ENCODE data around the gene PNRC2. TPM values are rescaled to one million over a fixed set of nuclear protein-coding genes. Genes with fewer than 3 reads are reported as not detected.

The PNRC2 gene
- total and polyA plus RNA-seq, 2 donors (not counting 1 experiment from before 2014, with no cell fraction given) = 84.4 to 96.6 TPM

GRCh38 chr1:23967871-23968270 is 8.2 kb downstream of the PNRC2 start:
- Histone ChIP-seq H3K27me3 (ENCODE audit: control insufficient read depth, insufficient read depth, low read length) (no peaks in the 10 kb centered on the region), H4K20me1 (ENCODE audit: control insufficient read depth, extremely low read depth, insufficient read depth, low read length) (no peaks in the 10 kb centered on the region), H2AFZ (ENCODE audit: low read length) (no peak overlapping the region), H3K27ac (ENCODE audit: insufficient read depth, low read length) (no peak overlapping the region), H3K4me3 (replicated peaks in 1 of 4; ENCODE audit: control extremely low read depth in 1 of 4, insufficient read depth in 1 of 4, low read depth in 3 of 4, low read length in 4 of 4) (no peak overlapping the region), H3K4me1 (ENCODE audit: control insufficient read depth, extremely low read depth, insufficient read depth, low read length) (peaks cover 2% of the 10 kb centered on the region), H3K9me3 (ENCODE audit: control insufficient read depth, insufficient read depth, low read depth, low read length) (no peaks in the 10 kb centered on the region), H3K36me3 (ENCODE audit: control insufficient read depth, insufficient read depth, low read length) (no peaks in the 10 kb centered on the region), H3K79me2 (ENCODE audit: control insufficient read depth, insufficient read depth, low read length) (peaks cover 27% of the 10 kb centered on the region), H3K4me2 (ENCODE audit: extremely low read depth, insufficient read depth, low read length) (no peak overlapping the region), H3K9ac (ENCODE audit: insufficient read depth, low read length) (no peak overlapping the region)
- TF ChIP-seq CTCF (conservative IDR thresholded peaks at IDR 0.05 in 1 of 2, IDR thresholded peaks at IDR 0.05 in 1 of 2; ENCODE audit: low read depth in 1 of 2, low read length in 2 of 2) = no peak
- no peak for TF ChIP-seq EZH2 (IDR thresholded peaks at IDR 0.05; ENCODE audit: low read length, missing control alignments)
- no peak for DNase-seq (ENCODE audit: low read depth in 2 of 2)

GRCh38 chr1:23977187-23977853 is 17.7 kb downstream of the PNRC2 start:
- Histone ChIP-seq H3K9ac (ENCODE audit: insufficient read depth, low read length) (no peak overlapping the region), H3K4me3 (replicated peaks in 1 of 4; ENCODE audit: control extremely low read depth in 1 of 4, insufficient read depth in 1 of 4, low read depth in 3 of 4, low read length in 4 of 4) (peak overlapping the region in 3 of 4 experiments; percentile 95 to 99 (median 96)), H4K20me1 (ENCODE audit: control insufficient read depth, extremely low read depth, insufficient read depth, low read length) (peaks cover 3% of the 10 kb centered on the region), H3K79me2 (ENCODE audit: control insufficient read depth, insufficient read depth, low read length) (peaks cover 76% of the 10 kb centered on the region), H2AFZ (ENCODE audit: low read length) (no peak overlapping the region), H3K27ac (ENCODE audit: insufficient read depth, low read length) (peak overlapping the region; percentile 5), H3K4me2 (ENCODE audit: extremely low read depth, insufficient read depth, low read length) (peak overlapping the region; percentile 83), H3K9me3 (ENCODE audit: control insufficient read depth, insufficient read depth, low read depth, low read length) (no peaks in the 10 kb centered on the region), H3K27me3 (ENCODE audit: control insufficient read depth, insufficient read depth, low read length) (no peaks in the 10 kb centered on the region), H3K4me1 (ENCODE audit: control insufficient read depth, extremely low read depth, insufficient read depth, low read length) (peaks cover 11% of the 10 kb centered on the region), H3K36me3 (ENCODE audit: control insufficient read depth, insufficient read depth, low read length) (no peaks in the 10 kb centered on the region)
- DNase-seq (ENCODE audit: low read depth in 2 of 2) = no peak
- no peak for TF ChIP-seq CTCF (conservative IDR thresholded peaks at IDR 0.05 in 1 of 2, IDR thresholded peaks at IDR 0.05 in 1 of 2; ENCODE audit: low read depth in 1 of 2, low read length in 2 of 2)
- TF ChIP-seq EZH2 (IDR thresholded peaks at IDR 0.05; ENCODE audit: low read length, missing control alignments) = no peak

DNA sequence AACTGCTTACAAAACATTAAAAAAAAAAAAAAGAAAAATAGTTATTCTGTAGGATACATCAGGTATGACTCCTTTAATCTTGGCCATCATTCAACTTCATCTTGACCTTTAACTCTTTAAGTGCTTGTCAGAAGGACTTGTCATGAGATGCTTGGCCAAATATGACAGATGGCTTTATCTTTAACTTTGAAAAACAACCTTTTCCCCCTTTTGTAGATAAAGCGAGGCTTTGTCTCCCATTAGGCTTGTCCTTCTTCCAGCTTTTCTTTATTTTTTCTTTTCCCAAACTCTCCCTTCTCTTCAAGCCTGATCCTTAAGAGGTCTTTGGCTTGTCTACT is 18.2 kb downstream of the PNRC2 start:
- H3K9ac ChIP-seq (ENCODE audit: insufficient read depth, low read length) = no peak overlapping the region
- DNase-seq (ENCODE audit: low read depth in 2 of 2) = peak in 1 of 2 donors; percentile 20
- peaks cover 11% of the 10 kb centered on the region for H3K4me1 ChIP-seq (ENCODE audit: control insufficient read depth, extremely low read depth, insufficient read depth, low read length)
- H4K20me1 ChIP-seq (ENCODE audit: control insufficient read depth, extremely low read depth, insufficient read depth, low read length) = peaks cover 3% of the 10 kb centered on the region
- H3K27ac ChIP-seq (ENCODE audit: insufficient read depth, low read length) = peak overlapping the region; percentile 16
- H3K4me3 ChIP-seq (replicated peaks in 1 of 4; ENCODE audit: control extremely low read depth in 1 of 4, insufficient read depth in 1 of 4, low read depth in 3 of 4, low read length in 4 of 4) = peak overlapping the region; percentile 94 to 99 (median 96)
- peaks cover 72% of the 10 kb centered on the region for H3K79me2 ChIP-seq (ENCODE audit: control insufficient read depth, insufficient read depth, low read length)
- no peaks in the 10 kb centered on the region for H3K27me3 ChIP-seq (ENCODE audit: control insufficient read depth, insufficient read depth, low read length)
- no peaks in the 10 kb centered on the region for H3K36me3 ChIP-seq (ENCODE audit: control insufficient read depth, insufficient read depth, low read length)
- H2AFZ ChIP-seq (ENCODE audit: low read length) = no peak overlapping the region
- no peaks in the 10 kb centered on the region for H3K9me3 ChIP-seq (ENCODE audit: control insufficient read depth, insufficient read depth, low read depth, low read length)
- H3K4me2 ChIP-seq (ENCODE audit: extremely low read depth, insufficient read depth, low read length) = peak overlapping the region; percentile 83
- TF ChIP-seq CTCF (conservative IDR thresholded peaks at IDR 0.05 in 1 of 2, IDR thresholded peaks at IDR 0.05 in 1 of 2; ENCODE audit: low read depth in 1 of 2, low read length in 2 of 2) = no peak
- no peak for TF ChIP-seq EZH2 (IDR thresholded peaks at IDR 0.05; ENCODE audit: low read length, missing control alignments)

Data from fibroblast of lung (primary cell).